Camera-type eye (tissue), 1 donor: ENCODE measurements around the gene NELFE. TPM values are rescaled to one million over a fixed set of nuclear protein-coding genes. Genes with fewer than 3 reads are reported as not detected.

Experiments
- total RNA-seq: library from RNA; depleted of rRNA; stranded (reverse); fragments of >200 nt; gene quantifications from one replicate; pipeline ENCODE4 v1.2.3, GENCODE V29; 2014

Gene NELFE
- total RNA-seq, result 54.3 TPM

GRCh38 chr6:31958741-31959739 lies at the start of gene NELFE, which contains the start of gene SKIC2:
NELFE (minus strand) TSS chr6:31958971; CDS start chr6:31958446, 525 bp downstream.
SKIC2 (plus strand) TSS chr6:31959175; CDS start chr6:31959193, 18 bp downstream.

GRCh38 chr6:31981744-31982143 lies 23.0 kb upstream of the NELFE start, which contains the start of gene C4A:
C4A (plus strand) TSS chr6:31982057; CDS start chr6:31982108, 51 bp downstream.

GRCh38 chr6:31971993-31972708 lies 13.4 kb upstream of the NELFE start, which contains the start of gene DXO:
DXO (minus strand) TSS chr6:31972138; CDS start chr6:31971675, 463 bp downstream.

GRCh38 chr6:31945507-31946369 lies 13.0 kb downstream of the NELFE start, which contains the start of gene CFB:
CFB (plus strand) TSS chr6:31946095; CDS start chr6:31946222, 127 bp downstream.

GRCh38 chr6:31927242-31927862 lies 31.4 kb downstream of the NELFE start, which contains the start of gene C2:
C2 (plus strand) TSS chr6:31927717; CDS start chr6:31927753, 36 bp downstream.

Other genes starting within 250 kb of the NELFE start
- not detected for gene LY6G6D, start 243.6 kb downstream of the NELFE start, total RNA-seq
- not detected for gene LY6G6C, start 237.2 kb downstream of the NELFE start, total RNA-seq
- gene MPIG6B, start 235.6 kb downstream of the NELFE start, total RNA-seq, result 0.55 TPM
- 108 TPM for gene DDAH2, start 229.7 kb downstream of the NELFE start, total RNA-seq
- gene CLIC1, start 222.4 kb downstream of the NELFE start, total RNA-seq, result 89.1 TPM
- gene MSH5, start 219.0 kb downstream of the NELFE start, total RNA-seq, result 16.5 TPM
- 3.8 TPM for gene SAPCD1, start 196.3 kb downstream of the NELFE start, total RNA-seq
- gene VWA7, start 181.6 kb downstream of the NELFE start, total RNA-seq, result 0.88 TPM
- gene VARS1, start 163.2 kb downstream of the NELFE start, total RNA-seq, result 43.6 TPM
- gene LSM2, start 152.0 kb downstream of the NELFE start, total RNA-seq, result 21.4 TPM
- gene HSPA1L, start 143.7 kb downstream of the NELFE start, total RNA-seq, result 4.8 TPM
- 744 TPM for gene HSPA1A, start 143.4 kb downstream of the NELFE start, total RNA-seq
- 869 TPM for gene HSPA1B, start 131.2 kb downstream of the NELFE start, total RNA-seq
- 32.8 TPM for gene NEU1, start 96.2 kb downstream of the NELFE start, total RNA-seq
- 3.0 TPM for gene SLC44A4, start 80.0 kb downstream of the NELFE start, total RNA-seq
- 86.3 TPM for gene EHMT2, start 61.3 kb downstream of the NELFE start, total RNA-seq
- 17.9 TPM for gene ZBTB12, start 56.9 kb downstream of the NELFE start, total RNA-seq
- 6.2 TPM for gene C2, start 31.3 kb downstream of the NELFE start, total RNA-seq
- gene CFB, start 12.9 kb downstream of the NELFE start, total RNA-seq, result 14.6 TPM
- gene SKIC2, start 204 bp upstream of the NELFE start, total RNA-seq, result 47.2 TPM
- gene DXO, start 13.2 kb upstream of the NELFE start, total RNA-seq, result 20.6 TPM
- 29.9 TPM for gene C4A, start 23.1 kb upstream of the NELFE start, total RNA-seq
- gene C4B, start 55.8 kb upstream of the NELFE start, total RNA-seq, result 12.1 TPM
- gene CYP21A2, start 79.4 kb upstream of the NELFE start, total RNA-seq, result 0.22 TPM
- 129 TPM for gene TNXB, start 150.4 kb upstream of the NELFE start, total RNA-seq
- 35.8 TPM for gene ATF6B, start 169.3 kb upstream of the NELFE start, total RNA-seq
- gene FKBPL, start 171.3 kb upstream of the NELFE start, total RNA-seq, result 3.4 TPM
- 1.6 TPM for gene PRRT1, start 193.0 kb upstream of the NELFE start, total RNA-seq
- 318 TPM for gene PPT2, start 195.2 kb upstream of the NELFE start, total RNA-seq
- 21.4 TPM for gene EGFL8, start 205.6 kb upstream of the NELFE start, total RNA-seq
- 20.1 TPM for gene AGPAT1, start 217.1 kb upstream of the NELFE start, total RNA-seq
- 73.4 TPM for gene RNF5, start 219.4 kb upstream of the NELFE start, total RNA-seq
- gene AGER, start 225.3 kb upstream of the NELFE start, total RNA-seq, result 2.6 TPM
- gene PBX2, start 231.2 kb upstream of the NELFE start, total RNA-seq, result 84.5 TPM
- gene GPSM3, start 233.7 kb upstream of the NELFE start, total RNA-seq, result 1.8 TPM